HG02610 (cell line): ENCODE results near the gene GPR15LG.
A peak's percentile ranks its signal among the peaks of the same experiment; 100 is the strongest.
"Not testable (repeated sequence)": the region's sequence is repeated elsewhere in the genome, so short reads cannot be mapped to it uniquely, and the experiment has no call there.

ENCODE experiments used
- ATAC-seq: cut with Tn5 transposase; IDR thresholded peaks from one replicate; pipeline ENCODE4 v1.9.1; 2021; ENCODE audit warnings: mild to moderate bottlenecking, moderate library complexity; ENCODE audit not compliant: unreplicated experiment

The GPR15LG gene

DNA sequence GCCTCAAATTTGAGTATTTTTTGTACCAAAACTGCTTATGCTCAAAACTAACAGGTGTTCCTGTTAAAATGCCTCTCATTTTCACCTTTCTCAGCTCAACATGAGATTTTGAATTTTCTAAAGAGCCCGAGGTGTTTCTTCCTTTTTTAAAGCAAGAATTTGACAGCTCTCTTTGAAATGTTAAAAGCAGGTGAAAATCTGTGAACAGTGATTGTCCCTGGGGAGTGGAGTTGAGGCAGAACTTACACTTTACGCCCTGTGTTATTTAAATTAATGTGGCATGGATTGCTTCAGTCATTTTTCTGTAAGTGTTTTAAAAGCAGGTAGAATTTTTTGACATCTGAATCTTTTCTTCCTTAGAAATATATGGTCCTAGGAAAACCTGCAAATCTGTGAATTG, 9.2 kb upstream of the GPR15LG start:
- no peak for ATAC-seq

- peak; percentile 59 for ATAC-seq
Measured at GRCh38 chr10:84166620-84167288, 6.8 kb upstream of the GPR15LG start.

GRCh38 chr10:84167289-84167653, 6.3 kb upstream of the GPR15LG start:
- not testable (repeated sequence) for ATAC-seq

- not testable (repeated sequence) for ATAC-seq
Measured at GRCh38 chr10:84168382-84168781, 5.2 kb upstream of the GPR15LG start.

GRCh38 chr10:84171237-84171636, 2.4 kb upstream of the GPR15LG start:
- not testable (repeated sequence) for ATAC-seq

DNA sequence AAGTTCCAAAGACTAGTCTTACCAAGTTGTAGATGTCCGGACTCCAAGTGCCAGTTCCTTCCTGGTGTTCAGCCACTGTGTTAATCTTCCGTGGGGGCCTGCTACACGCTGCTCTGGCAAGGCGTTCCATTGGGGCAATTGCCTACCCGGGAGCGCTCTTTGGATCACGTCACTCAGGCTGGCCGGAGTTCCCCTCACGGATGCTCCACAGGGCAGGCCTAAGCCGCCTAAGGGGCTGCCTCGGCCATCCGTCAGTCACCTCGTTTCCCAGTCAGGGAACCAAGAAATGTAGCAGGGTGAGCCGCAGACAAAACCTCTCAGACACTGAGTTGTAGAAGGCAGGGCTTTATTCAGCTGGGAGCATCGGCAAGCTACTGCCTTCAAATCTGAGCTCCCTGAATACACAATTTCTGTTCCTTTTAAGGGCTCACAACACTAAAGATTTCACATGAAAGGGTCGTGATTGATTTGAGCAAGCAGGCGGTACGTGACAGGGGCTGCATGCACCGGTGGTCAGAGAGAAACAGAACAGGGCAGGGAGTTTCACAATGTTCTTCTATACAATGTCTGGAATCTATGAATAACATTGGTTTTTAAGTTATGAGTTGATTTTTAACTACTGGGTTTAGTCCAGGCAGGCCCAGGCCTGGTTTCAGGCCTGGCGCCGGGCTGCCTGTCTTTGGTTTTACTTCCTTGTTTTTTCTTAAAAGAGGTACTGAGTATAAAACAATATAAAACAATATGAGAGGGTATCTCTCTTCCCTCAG, 1.7 kb upstream of the GPR15LG start:
- peak; percentile 39 for ATAC-seq

GRCh38 chr10:84172467-84173356, 889 bp upstream of the GPR15LG start:
- peak; percentile 69 for ATAC-seq

- no peak for ATAC-seq
Measured at GRCh38 chr10:84175436-84175835, 1.8 kb downstream of the GPR15LG start.

DNA sequence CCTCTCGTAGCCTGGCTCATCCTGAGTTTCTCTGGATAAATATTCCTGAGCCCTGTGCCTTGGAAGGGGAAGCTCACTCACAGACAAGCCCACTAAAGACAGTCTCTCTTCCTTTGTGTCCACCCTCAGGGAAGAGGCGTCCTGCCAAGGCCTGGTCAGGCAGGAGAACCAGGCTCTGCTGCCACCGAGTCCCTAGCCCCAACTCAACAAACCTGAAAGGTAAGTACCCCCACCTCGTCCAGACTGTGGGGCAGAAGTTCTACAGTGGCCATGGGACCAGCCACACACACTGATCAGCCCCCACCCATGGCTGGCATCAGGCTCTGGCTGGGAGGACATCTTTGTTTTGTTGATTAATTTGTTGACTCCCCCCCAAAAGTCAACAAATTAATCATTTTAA, 2.8 kb downstream of the GPR15LG start:
- no peak for ATAC-seq

DNA sequence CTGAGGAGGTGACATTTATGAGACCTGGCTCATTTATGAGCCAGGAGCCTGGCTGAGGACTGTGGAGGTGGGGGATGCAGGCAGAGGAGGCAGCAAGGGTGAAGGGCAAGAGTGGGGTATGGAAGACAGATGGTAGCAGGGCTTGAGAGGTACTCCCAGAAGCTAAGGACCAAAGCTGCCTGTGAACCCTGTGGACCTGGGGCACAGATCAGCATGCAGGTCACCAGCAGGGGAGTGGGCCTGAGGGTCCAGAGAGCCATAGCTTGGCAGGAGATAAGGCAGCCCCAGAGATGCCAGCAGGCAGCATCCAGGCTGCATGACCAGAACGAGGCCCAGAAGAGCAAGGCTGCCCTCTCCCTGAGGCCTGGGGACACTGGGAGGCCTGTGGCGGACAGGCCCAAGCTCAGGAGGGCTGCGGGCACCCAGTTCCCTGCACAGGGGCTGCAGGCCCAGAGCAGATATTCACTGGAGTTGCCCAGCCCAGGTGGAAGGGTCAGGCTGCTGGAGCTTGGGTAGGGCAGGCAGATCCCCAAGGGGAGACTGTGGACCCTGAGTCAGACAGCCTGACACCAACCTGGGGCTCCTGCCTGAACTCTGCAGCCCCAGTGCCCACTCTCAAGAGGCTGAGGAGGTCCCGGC, 3.4 kb downstream of the GPR15LG start:
- no peak for ATAC-seq

DNA sequence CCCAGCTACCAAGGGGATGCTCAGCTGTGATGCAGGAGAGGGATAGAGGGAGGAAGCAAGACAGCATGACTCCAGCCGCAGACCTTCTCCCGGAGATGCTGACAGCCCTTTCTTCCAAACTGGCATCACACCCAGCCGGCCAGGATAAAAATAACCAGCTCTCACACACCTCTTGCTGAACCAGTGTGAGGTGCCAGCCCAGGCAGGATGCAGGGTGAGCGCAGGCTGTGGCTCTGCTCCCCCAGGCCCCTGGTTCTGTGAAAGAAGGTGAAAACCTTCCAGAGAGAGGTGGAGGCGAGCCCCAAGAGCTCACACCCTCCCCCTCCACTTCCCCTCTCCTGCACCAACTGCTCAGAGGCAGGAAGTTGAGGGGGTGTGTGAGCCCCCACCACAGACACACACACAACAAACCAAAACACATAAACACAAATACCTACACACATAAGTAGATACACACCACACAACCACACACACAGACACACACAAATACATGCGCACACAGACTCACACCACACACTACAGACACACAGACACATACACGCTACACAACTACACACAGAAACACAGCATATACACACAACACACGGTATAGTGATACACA, 4.0 kb downstream of the GPR15LG start:
- peak; percentile 50 for ATAC-seq

DNA sequence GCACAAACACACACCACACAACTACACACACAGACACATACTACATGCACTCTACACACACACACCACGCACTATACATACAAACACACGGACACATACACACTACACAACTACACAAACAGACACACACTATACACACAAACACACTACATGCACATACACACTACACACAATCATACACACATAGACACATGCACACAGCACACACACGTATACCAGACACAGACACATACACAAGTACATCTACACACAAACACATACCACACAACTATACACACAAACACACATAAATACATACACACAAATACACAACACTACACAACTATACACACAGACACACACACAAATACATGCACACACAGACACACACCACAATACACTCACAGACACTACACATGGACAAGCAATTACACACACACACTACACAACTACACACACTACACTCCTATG, 4.6 kb downstream of the GPR15LG start:
- no peak for ATAC-seq

DNA sequence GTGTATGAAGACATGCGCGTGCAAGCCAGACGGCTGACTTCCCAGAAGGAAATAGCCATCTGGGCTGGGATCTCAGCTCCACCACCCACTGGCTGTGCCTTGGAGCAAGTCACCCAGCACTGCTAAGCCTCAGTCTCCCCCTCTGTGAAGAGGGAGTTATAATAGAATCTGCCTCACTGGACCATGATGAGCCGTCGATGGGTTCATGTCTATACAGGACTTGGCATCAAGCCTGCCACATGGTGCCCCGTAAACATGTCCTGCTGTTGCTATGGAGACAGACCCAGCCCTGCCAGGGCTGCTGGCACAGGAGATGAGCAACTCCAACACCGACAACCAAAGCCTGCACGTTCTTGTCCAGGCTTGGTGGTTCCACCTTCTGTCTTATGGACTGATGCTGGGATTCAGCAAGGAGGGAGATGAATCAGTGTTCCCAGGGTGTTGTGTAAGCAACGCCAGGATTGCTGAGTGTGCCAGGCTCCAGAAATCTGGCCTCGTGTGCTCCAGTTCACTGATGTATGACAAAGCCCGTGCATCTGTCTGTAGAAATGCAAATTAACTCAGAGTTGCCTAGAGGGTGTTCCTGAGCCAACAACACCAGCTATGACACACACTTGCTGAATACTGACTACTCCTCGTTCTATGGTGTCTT, 5.6 kb downstream of the GPR15LG start:
- peak; percentile 89 for ATAC-seq

DNA sequence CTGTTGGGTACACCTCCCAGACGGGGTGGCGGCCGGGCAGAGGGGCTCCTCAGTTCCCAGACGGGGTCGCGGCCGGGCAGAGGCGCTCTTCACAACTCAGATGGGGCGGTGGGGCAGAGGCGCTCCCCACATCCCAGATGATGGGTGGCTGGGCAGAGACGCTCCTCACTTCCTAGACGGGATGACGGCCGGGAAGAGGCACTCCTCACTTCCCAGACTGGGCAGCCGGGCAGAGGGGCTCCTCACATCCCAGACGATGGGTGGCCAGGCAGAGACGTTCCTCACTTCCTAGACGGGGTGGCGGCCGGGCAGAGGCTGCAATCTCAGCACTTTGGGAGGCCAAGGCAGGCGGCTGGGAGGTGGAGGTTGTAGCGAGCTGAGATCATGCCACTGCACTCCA, 6.8 kb downstream of the GPR15LG start:
- ATAC-seq, result not testable (repeated sequence)

DNA sequence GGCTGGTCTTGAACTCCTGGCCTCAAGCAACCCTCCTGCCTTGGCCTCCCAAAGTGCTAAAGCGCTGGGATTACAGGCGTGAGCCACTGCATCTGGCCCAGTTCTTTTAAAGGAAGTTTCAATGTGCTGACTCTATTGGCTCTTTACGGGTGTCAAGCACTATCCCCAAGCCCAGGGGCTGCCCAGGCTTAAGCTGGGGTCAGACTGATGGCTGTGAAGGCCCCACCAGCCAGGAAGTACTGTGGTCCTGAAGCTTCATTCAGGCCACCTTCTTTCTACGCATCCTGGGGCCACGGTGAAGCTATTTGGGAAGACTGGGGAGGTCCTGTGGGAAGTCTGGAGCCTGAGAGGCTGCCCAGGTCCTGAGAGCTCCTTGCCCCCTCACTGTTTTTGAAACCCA, 8.0 kb downstream of the GPR15LG start:
- no peak for ATAC-seq

- no peak for ATAC-seq
Measured at GRCh38 chr10:84184517-84184916, 10.9 kb downstream of the GPR15LG start.

DNA sequence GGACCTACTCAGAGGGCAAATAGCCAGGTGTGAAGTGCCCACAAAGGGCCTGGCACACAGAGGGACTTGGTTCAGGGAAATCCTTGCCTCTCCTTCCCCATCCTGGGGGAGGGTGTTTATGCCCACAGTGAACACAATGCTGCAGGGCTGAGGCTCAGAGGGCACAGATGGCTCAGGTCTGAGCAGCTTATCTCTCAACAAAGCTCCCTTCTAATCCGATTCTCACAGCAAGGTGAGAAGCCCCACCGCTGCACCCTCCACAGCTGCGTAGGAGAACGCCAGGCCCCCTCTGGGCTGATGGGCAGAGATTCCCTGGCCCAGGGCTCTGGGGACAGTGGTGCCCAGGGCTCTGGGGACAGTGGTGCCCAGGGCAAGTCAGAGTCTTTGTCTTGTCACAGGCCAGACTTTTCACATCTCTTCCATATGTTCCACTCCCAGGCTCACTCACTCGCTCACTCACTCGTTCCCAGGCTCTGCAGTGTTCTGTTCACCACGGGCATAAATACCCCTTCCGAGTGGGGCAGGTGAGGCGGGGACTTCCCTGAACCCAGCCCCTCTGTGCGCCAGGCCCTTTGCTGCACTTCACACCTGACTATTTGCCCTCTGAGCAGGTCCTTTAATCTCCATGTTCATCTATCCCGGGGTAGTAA, 12.1 kb downstream of the GPR15LG start:
- ATAC-seq, result no peak

GRCh38 chr10:84188815-84189214, 15.2 kb downstream of the GPR15LG start:
- no peak for ATAC-seq

DNA sequence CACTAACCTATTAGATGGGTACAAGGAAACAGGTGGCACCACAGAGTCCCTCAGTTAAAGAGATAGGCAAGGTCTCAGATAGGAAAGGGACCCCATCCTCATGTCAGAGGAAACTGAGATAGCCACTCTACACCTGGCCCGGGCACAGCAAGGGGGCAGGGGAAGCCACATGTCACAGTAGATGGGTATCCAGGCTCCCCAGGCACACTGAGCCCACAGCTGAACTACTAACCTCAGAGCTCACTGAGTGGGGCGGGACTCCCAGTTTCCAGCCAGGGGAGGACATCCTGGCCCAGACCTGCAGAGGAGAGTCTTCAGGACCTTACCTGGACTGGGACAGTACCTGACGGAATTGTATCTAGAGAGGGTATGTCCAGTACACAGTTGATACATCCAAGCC, 17.0 kb downstream of the GPR15LG start:
- ATAC-seq, result no peak

DNA sequence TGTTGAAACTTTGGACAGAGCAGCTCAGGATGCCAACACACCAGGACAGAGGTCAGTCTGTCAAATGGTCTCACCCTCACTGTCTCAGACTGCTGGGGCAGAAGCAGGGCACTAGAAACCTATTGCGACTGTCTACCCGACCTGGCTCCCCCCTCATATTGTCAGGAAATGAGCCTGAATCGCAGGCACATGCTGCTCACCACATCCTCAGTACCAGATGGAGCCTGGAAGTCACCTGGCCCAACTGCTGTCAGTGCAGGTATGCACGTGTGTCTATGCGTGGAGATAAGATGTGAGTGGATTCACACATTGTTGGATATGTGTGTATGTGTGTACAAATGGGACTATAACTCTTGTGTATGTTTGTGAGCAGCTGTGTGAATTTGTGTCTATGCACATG, 17.5 kb downstream of the GPR15LG start:
- no peak for ATAC-seq
